ENCODE measurements around the gene IL17C.

GRCh38 chr16:88673716-88674379 lies 35.5 kb downstream of the IL17C start:
- TF ChIP-seq CTCF (IDR thresholded peaks at IDR 0.05) (no peak), EP300 (IDR thresholded peaks at IDR 0.05) (no peak)
